ENCODE results near the gene CCDC93.
"Not testable (repeated sequence)": the region's sequence is repeated elsewhere in the genome, so short reads cannot be mapped to it uniquely, and the experiment has no call there.

CCDC93 gene

GRCh38 chr2:118045286-118045685 is 31.4 kb upstream of the CCDC93 start:
- no peak for DNase-seq (ENCODE audit: low read depth)

GRCh38 chr2:118044854-118045253 is 31.0 kb upstream of the CCDC93 start:
- DNase-seq (ENCODE audit: low read depth): no peak

DNA sequence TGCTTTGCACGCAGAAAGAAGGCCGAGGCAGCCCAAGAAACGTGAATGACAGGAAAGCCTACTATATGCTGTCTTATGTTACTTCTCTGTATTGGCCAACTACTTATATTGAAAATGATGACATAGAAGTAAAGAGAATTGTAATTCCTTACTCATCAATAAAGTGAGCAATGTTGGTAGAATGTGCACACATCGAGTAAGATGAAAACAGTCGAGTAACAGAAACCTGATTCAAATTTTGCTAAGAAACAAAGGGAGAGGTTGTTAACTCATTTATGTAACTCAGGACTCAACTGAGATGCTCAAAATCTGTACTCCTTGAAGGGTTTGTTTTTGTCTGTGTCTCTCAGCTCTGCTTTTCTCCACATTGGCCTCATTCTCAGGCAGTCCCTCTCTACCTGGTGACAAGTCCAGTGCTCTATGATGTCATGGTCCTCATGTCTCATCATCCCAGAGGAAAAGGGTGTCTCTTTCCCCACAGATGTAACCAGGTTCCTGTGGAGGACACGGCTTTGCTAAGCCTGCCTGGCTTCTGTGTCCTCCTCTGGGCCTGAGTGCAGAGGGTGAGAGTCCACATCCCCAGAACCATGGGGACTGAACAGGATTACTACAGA is 30.3 kb upstream of the CCDC93 start:
- DNase-seq (ENCODE audit: low read depth): no peak

DNA sequence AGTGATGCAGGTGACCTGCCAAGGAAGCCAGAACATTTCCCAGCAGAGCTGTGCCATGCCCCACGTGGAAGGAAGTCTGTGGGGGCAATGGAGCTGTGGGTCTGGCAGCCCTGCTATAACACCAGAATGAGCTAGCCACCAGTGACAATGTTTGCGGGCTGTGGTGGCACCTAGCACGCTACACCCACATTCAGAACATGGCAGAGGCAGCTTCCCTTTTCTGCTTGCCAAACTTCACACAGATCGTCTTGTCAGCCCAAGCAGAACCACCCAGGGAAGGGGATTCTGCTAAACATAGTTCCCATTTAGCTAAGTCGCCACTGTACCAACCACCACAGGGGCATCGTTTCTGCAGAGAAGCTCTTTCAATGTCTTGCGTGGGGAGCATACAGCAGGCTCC is 27.0 kb upstream of the CCDC93 start:
- no peak for DNase-seq (ENCODE audit: low read depth)

DNA sequence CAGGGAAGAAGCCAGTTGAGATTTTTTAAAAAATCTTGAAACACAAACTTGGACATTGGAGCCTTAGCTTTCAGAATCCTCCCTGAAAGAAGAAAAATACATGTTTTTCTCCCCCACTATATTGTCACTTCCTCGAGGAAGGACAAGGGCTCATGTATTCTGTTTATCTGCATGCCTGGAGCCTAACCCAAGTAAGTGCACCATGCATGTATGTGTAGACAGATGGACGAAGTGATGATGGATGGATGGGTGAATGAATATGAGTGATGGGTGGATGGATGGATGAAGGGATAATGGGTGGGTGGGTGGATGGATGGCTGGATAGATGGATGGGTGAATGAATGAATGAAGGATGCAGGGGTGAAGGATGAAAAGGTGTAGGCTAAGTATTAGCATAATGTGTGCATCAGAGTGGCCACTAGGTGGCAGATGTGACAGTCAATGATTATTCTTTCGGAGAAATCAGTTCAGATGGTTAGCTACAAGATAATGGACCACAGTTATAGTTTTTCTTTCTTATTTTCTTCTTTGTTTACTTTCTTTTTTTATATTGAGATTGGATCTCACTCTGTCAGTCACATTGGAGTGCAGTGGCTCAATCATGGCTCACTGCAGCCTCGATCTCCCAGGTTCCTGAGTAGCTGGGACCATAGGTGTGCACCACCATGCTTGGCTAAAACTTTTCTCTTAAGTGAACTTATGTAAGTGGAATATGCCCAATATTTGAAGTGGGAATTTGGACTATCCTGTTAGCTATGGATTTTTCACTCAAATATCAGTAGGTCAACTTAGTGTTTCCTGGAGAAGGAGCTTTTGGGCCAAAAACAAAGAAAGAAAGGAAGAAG is 18.5 kb upstream of the CCDC93 start:
- DNase-seq (ENCODE audit: low read depth): no peak

GRCh38 chr2:118031566-118031965 is 17.7 kb upstream of the CCDC93 start:
- no peak for DNase-seq (ENCODE audit: low read depth)

GRCh38 chr2:118029025-118029424 is 15.2 kb upstream of the CCDC93 start:
- no peak for DNase-seq (ENCODE audit: low read depth)

DNA sequence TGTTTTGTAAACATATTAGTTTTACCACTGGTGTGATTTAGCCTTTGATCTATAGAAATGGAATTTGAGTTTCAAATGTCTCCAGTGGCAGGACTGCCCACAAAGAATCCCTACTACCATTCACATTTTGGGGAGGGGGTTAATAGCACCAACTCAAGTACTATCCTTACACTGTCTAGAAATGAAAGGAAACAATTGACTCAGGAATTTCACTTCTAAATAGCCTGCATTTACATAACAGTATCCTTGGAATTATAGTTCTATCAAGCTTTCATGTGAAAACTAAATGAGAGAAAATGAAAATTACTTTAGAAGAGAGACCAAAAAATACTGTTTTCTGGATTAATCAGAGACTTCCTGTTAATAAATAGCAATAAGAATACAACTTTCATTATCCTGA is 7.5 kb upstream of the CCDC93 start:
- no peak for DNase-seq (ENCODE audit: low read depth)

DNA sequence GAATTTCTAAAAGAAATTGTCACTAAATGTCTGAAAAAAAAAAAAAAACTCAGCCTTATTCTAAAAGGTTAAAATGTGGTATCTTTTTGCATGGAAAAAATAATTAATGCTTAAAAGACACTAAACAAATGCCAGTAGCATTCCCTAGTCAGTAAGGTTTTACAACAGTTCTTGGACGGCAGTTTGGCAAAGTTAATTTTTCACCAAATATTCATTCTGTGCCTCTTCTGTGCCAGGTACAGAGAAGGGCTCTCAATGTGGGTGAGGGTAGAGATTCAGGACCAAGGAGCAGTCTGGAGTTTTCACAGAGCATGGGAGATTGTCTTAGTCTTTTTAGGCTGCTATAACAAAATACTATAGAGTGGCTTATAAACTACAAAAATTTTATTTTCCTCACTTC is 6.0 kb upstream of the CCDC93 start:
- DNase-seq (ENCODE audit: low read depth): no peak

- DNase-seq (ENCODE audit: low read depth): no peak
Observed at GRCh38 chr2:118016911-118017310, 3.0 kb upstream of the CCDC93 start.

DNA sequence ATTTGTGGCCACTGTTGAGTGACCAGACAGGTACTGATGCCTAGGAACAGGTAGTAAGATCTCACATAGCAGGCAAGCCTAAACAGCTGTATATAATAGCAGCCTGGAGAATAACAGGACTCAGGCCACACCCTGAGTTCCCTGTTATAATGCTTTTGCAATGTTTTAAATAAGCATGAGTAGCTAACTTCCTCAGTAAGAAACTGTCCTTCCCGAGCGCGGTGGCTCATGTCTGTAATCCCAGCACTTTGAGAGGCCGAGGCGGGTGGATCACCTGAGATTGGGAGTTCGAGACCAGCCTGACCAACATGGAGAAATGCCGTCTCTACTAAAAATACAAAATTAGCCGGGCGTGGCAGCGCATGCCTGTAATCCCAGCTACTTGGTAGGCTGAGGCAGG is 1.9 kb upstream of the CCDC93 start:
- DNase-seq (ENCODE audit: low read depth): not testable (repeated sequence)

DNA sequence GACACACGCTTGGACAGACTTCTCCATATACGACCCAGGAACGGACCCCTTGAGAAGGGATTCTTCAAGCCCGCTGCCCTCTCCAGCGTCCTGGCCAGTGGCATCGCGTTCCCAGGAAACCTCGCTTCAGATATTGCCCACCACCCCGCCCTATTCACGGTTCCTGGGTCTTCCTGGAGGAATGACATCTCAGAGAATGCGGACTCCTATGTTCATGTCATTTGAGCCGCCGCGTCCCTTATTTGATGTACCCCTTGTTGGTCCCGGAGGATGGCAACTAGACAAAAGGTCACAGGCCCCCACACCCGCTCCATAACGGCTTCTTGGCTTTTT is 588 bp upstream of the CCDC93 start:
- DNase-seq (ENCODE audit: low read depth): no peak

- DNase-seq (ENCODE audit: low read depth): peak; percentile 17
Observed at GRCh38 chr2:118013221-118013723, 598 bp downstream of the CCDC93 start.

GRCh38 chr2:118012778-118013177 is 1.1 kb downstream of the CCDC93 start:
- no peak for DNase-seq (ENCODE audit: low read depth)

DNA sequence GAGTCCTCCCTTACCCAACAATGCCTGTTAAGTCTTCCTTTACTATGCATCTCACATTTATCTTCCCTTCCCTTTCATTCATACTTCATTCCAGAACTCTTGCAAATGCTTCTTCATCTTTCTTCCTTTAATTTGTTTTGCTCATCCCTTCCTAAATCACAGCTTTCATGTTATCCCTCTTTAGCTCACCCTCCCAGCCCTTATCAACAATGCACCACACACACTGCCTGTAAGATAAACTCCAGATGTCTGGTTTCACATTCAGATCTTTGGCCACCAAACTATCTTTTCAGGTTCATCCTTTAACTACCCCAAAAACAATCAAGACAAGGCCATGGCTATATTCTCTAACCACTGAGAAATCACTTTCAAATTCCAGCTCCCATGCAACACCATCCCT is 3.4 kb downstream of the CCDC93 start:
- DNase-seq (ENCODE audit: low read depth): no peak

DNA sequence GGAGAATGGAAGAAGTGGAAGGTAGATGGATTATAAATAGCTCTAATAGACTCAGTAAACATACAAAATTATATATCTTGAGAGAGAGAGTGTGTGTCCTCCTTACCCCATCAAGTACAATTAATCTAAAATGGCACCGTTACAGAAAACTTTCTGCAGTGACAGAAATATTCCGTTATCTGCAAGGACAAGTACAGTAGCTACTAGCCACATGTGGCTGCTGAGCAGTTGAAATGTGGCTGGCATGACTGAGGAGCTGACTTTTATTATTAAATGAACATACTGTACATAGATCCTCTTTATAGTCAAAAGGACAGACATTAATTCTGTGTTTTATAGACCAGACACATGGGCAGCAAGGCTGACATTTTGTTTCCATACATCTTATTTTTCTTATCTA is 7.0 kb downstream of the CCDC93 start:
- no peak for DNase-seq (ENCODE audit: low read depth)

DNA sequence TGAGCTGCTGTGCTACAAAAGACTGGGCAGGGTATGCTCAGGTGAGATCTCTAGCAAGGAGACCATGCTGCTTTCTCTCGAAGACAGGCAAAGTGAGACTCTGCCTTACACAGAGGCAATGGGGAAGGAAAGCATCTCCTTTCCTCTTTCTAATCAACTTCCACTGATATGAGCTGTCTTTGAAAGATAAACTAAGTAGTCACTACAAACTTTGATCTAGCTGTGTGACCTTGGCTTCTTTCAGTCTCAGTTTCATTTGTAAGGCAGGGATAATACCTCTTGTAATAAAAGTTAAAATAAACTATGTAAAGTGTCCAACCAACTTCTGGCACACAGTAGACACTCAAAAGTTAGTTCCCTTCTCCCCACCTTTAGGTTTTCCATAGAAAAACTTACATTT is 7.5 kb downstream of the CCDC93 start:
- no peak for DNase-seq (ENCODE audit: low read depth)

GRCh38 chr2:118003396-118003824 is 10.5 kb downstream of the CCDC93 start:
- DNase-seq (ENCODE audit: low read depth): peak; percentile 34

- no peak for DNase-seq (ENCODE audit: low read depth)
Observed at GRCh38 chr2:118000041-118000440, 13.8 kb downstream of the CCDC93 start.

DNA sequence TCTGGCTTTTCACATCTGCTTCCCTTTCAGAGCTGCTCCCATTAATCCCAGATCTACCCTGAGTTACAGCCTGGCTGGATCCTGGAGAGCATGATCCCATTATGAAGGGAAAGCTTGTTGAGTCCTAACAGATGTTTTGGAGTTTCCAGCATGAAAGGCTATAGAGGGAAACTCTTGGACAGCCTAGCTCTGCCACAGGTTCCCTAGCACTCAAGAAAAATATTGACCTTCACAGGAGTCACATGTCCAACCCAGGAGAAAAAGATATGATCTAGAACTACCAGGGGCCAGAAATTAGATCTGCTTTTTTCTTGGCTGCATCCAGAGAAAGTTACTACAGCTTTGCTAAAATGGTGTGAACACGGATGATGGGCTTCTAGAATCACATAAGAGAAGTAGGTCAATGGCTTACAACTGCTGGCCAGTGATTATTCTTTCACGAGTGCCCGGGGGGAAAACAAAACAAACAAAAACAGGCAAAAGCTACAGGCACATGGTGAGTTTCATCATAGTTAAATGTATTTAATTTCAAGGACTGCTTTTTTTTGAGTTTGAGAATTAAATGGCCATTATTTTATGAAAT is 15.9 kb downstream of the CCDC93 start:
- DNase-seq (ENCODE audit: low read depth): no peak

DNA sequence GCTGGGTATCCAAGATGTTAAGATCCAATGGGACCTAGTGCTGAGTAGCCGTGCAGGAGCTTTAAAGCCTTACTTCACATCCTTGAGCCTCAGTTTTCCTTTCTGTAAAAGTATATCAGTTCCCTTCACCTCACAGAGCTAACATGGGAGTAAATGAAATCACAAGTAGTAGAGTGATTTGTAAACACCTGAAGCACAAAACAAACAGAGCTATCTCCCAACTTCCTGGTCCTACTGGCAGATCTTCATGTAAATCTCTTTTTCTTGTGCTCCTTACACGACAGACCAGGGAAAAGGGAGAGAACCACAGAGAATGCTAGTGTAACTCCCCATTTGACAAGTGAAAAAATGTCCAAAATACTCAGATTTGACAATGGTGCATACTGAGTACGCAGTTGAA is 17.3 kb downstream of the CCDC93 start:
- no peak for DNase-seq (ENCODE audit: low read depth)

- no peak for DNase-seq (ENCODE audit: low read depth)
Observed at GRCh38 chr2:117994729-117995128, 19.1 kb downstream of the CCDC93 start.

DNA sequence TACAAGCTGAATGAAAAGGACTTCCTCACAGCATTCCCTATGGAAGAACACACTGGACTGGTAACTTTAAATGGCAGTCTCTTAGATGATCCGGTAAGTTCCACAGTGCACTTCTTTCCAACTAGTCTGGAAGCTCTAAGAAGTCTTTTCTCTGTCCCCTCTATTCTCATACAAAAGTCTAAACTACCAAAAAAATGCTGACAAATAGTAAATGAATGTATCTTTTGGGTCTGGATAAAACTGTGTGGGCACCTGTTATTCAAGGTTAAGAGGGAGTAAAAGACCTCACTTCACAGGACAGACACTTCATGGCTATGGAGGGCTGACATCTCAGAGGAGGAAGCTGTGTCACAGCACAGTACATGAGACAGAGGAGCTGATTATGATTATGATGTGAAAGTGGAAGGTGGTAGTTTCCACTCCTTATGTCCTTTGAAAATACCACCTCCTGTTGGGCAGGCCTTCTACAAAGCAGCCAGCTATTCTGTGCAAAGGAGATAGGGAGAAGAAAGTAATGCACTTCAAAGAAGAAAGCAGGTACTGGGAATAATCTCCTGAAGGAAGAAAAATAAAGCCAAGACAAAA is 23.9 kb downstream of the CCDC93 start:
- DNase-seq (ENCODE audit: low read depth): no peak
